CD4-positive, alpha-beta T cell treated with Interferon alpha-2 for 1 hour (primary cell): ENCODE data around the gene ITGA7.

ENCODE experiments used
- DNase-seq, 2 donors: peaks; one replicate each; pipeline ENCODE4 v3.0.0-alpha.2; 2020 to 2022

ITGA7 gene

GRCh38 chr12:55700255-55701018, 7.3 kb downstream of the ITGA7 start:
- DNase-seq: no peak

DNA sequence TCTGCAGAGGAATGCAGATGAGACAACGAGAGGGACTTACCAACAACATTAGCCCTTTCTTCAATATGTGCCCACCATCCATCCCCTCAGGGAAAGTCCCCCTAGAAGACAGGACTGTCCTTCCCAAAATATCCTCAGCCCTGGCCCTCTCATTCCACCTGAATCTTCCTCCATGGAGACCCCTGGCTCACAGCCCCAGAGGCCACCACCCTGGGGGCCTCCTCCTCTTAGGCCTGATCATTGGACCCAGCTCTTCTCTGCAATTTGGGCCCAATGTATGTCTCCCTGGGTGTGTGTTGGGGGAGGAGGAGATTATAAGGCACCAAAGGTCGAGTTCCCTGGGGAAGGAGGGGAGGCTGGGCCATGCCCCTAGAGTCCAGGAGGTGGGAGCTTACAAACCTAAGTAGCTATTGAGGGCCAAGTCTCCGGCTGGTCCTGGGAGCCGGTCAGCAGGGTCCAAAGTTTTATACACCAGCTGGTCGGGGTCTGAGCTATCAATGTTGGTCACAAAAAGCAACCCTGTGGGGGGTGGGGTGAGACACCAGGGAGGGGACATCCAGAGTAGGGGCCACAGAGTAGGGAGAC, 8.1 kb downstream of the ITGA7 start:
- no peak for DNase-seq

GRCh38 chr12:55698965-55699364, 8.7 kb downstream of the ITGA7 start:
- no peak for DNase-seq

- DNase-seq: no peak
These were observed 9.3 kb downstream of the ITGA7 start for GRCh38 chr12:55698241-55698955.

DNA sequence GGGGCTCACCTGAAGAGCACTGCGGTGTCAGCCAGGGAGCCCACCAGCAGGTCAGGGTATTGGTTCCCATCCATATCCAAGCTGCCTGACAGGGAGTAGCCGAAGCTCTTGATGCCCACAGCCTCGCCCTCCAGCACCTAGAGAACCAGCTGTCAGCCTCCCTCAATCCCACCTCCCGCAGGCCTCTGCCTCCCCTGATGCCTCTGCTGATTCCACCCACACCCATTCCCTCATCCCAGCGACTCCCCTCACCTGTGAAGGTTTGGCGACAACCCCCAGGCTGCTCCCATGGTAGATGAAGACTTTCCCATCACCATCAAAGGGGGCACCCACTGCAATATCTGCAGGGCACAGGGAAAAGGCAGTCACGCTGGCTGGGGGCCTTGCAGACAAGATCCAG, 10.0 kb downstream of the ITGA7 start:
- DNase-seq: no peak

DNA sequence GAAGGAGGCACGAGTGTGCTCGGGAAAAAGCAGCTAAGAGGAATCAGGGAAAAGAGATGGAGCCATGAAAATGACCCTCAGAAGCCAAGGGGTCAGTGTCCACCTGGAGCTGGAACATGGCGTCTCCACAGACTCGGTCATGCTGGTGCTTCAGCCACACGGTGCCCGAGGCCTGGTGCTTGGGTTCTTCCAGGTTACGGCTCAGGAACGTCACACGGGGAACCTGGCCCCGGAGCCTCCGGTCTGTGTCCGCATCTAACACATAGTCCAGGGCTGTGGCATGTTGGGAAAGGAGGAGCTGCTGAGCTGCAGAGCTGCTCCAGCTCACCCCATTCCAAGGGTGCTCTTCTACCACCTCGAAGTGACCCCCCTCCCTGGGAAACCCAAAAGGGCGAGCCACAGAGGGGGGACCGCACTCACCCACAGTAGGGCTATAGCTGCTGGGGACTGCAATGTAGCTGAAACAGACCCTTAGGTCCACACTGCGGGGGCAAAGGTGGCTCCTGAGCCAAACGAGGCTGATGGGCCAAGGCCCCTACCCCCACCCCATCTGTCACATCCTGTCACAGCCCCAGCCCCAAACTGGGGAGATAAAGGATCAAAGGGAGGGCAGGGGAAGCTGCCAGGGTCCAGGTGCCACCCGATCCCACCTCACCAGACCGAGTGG, 10.8 kb downstream of the ITGA7 start:
- DNase-seq: no peak

DNA sequence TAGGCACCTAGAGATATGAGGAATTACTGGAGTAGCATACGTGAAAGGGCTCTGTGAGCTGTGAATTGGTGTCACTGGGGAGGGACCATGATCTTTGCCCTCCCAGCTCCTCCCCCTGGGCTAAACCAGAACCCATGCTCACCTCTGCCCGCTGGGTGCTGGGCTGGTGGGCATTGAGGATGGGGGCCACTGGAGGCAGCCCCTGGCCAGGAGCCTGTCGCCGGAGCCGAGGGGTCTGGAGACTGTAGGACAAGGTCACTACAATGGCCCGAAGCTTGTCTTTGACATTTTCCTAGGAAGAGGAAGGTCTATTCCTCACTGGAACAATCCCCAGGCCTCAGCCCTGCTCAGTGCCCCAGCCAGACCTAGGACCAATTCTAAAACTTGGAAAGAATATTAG, 11.6 kb downstream of the ITGA7 start:
- DNase-seq: no peak

- DNase-seq: no peak
These were observed 12.4 kb downstream of the ITGA7 start for GRCh38 chr12:55695349-55695748.

DNA sequence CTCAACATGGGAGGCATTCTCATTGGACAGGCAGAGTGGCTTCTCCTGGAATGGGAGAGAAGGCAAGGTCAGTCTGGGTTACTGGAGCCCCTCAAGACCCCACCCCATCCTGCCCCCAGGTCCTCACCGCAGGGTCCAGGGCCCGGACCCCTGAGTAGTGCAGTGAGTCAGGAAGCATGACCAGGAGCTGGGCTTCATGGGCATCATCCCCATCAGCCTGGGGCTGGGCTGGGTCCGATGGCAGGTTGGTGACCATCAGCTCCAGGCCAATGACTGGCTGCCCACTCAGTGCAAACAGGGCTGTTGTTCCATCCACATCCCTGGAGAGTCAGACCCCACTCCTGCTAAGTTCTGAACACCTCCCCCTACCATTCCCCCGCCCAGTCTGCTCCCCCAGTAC, 13.1 kb downstream of the ITGA7 start:
- no peak for DNase-seq

- DNase-seq: no peak
These were observed 13.6 kb downstream of the ITGA7 start for GRCh38 chr12:55694188-55694515.

GRCh38 chr12:55693323-55694187, 14.1 kb downstream of the ITGA7 start:
- DNase-seq: no peak

GRCh38 chr12:55692631-55693322, 14.9 kb downstream of the ITGA7 start:
- no peak for DNase-seq

DNA sequence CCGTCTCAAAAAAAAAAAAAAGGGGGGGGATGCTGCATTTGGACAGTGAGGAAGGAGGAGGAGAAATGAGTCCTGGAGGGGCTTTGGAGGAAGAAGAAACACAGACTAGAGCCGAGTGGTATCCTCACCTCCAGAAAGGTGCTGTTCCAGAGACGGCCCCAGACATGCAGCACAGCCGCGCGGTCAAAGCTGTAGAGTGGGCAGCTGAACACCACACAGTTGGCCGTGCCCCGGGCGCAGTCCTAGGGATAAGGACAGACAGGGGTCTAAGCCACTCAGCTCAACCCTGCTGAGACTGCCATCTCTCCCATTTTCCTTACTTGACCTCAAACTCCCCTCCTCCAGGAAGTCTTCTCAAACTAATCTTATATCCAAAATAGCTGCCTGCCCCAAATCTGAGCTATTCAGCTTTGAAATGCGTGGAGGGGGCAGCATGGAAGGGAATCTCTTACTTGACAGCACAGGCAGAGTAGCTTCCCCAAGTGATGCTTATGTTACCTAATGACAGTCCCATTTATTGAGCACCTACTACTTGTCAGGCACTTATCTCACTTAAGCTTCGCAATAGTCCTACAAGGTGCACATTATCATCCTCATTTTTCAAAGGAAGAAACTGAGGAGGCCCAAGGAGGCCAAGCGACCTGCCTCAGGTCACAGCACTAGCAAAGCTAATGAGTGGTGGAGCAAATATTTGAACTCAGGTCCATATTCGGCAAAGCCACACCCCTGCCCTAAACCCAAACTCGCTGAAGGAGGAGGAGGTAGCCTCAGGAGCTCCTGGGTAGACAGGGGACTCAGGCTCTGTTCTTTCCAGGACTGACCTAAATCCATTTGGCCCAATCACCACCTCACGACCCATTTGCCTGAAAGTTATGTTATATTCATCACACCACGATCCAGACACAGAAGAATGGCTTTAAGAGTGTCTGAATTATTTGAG, 18.7 kb downstream of the ITGA7 start:
- DNase-seq: no peak

DNA sequence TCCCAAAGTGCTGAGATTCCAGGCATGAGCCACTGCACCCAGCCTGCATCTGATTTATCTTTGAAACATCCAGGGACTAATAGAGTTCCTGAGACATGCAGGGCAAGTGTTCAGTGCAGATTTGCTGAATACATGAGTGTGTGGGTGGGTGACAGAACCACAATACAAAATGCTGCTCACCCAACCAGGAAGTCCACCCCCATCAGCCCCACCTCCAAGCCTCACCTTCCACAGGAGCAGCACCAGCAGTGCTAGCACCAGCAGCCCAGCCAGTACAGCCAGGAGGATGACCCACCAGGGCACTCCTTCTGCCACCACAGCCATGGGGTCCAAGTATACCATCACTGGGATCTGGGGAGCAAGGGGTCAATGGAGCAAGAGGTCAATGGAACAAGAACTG, 20.0 kb downstream of the ITGA7 start:
- DNase-seq: no peak

- DNase-seq: no peak
These were observed 21.2 kb downstream of the ITGA7 start for GRCh38 chr12:55686366-55687010.

DNA sequence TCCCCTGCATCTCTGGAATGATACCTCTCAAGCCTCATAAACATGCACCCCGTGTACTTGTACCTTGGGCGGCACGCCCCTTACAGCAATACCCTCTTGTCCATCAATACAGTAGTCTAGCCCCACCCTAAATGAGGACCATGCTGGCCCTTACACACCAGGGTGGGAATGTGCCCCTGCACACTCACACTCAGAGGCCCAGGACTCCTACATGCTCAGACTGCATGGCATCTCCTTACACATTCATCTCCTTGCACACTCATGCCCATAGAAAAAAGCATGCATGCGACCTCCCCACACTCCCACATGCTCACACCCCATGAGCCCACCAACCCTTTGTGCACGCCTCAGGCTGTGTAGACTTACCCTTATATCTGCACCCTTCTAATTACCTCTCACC, 22.0 kb downstream of the ITGA7 start:
- DNase-seq: no peak

- no peak for DNase-seq
These were observed 22.8 kb downstream of the ITGA7 start for GRCh38 chr12:55684761-55685370.

- DNase-seq: no peak
These were observed 24.0 kb downstream of the ITGA7 start for GRCh38 chr12:55683676-55684075.

GRCh38 chr12:55682087-55682796, 25.5 kb downstream of the ITGA7 start:
- no peak for DNase-seq
